GM12873 (cell line): ENCODE results near the gene PKP4.

Source experiments
- TF ChIP-seq, protein P1 (sequence below): IDR thresholded peaks from 2 replicates; pipeline ENCODE4 v1.5.1; 2012; ENCODE audit warnings: low read depth, mild to moderate bottlenecking, moderate library complexity, low read length, control low read depth; ENCODE audit not compliant: insufficient read depth; ENCODE audit errors: missing control alignments

The PKP4 gene

DNA sequence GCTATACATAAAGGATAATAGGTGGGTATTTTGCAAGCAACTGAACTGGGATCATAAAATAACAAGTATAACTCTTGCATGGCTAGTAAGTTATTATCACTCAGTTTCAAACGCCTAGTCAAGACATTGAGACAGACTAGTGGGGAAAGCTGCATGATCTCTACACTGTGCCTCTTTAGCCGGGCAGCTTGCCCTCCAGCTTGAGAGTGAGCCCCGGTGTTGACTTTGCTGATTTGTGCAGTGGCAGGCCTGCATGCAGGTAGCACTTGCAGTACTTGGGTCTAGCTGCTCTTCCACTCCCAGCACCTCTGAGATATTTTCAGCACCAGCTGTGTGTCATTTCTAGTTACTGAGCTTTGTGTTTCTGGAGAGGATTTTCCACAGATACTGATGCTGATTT is 219.5 kb downstream of the PKP4 start:
- TF ChIP-seq, protein P1, sequence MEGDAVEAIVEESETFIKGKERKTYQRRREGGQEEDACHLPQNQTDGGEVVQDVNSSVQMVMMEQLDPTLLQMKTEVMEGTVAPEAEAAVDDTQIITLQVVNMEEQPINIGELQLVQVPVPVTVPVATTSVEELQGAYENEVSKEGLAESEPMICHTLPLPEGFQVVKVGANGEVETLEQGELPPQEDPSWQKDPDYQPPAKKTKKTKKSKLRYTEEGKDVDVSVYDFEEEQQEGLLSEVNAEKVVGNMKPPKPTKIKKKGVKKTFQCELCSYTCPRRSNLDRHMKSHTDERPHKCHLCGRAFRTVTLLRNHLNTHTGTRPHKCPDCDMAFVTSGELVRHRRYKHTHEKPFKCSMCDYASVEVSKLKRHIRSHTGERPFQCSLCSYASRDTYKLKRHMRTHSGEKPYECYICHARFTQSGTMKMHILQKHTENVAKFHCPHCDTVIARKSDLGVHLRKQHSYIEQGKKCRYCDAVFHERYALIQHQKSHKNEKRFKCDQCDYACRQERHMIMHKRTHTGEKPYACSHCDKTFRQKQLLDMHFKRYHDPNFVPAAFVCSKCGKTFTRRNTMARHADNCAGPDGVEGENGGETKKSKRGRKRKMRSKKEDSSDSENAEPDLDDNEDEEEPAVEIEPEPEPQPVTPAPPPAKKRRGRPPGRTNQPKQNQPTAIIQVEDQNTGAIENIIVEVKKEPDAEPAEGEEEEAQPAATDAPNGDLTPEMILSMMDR: no peak

DNA sequence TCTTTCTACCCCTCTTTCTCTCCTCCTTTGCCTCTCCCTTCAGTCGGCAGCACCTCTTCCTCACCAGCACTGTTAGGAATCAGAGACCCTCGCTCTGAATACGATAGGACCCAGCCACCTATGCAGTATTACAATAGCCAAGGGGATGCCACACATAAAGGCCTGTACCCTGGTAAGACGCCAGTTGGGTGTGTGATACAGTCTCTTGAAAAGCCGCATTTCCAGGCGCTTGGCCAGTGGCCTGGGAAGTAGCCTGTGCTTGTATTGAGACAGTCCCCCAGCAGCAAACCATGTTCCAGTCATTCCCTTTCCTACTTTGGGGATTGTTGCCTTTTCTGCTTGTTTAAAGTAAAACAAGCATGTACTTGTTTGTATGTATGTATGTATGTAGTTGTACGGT is 219.9 kb downstream of the PKP4 start:
- TF ChIP-seq, protein P1: no peak

DNA sequence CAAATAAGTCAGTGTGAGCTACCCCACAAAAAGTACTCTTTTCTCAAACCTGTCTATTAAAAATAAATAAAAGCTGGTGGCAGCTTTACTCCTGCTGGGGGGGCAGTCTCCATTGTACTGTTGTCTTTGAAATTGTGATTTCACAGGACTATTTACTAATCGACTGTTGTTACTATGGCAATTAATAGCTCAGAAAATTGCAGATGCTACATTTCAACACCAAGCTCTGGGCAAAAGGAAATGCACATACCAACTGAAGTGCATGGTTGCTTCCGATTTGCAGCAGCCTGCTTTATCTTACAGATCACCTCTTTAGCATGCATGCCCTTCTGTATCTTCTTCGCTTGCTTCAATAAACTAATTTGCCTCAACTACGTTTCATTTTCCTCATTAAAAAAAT is 220.8 kb downstream of the PKP4 start:
- TF ChIP-seq, protein P1: no peak

DNA sequence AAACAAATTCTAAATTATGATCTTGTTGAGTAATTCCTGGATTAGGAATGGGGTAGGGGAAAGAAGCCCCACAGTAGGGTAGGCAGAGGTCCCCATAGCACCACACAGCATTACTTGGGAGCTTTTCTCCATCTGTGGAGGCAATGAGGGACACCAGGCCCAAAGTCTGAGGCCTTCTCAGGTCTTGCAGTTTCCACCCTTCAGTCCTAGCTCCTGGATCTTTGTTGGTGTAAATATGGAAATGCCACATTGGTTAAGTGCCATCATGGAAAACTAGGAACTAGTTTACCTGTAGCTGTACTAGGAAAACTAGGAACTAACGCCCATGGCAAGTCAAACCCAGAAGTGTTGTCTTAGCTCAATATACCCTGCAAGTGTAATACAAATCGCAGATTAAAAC is 225.1 kb downstream of the PKP4 start:
- TF ChIP-seq, protein P1: no peak

DNA sequence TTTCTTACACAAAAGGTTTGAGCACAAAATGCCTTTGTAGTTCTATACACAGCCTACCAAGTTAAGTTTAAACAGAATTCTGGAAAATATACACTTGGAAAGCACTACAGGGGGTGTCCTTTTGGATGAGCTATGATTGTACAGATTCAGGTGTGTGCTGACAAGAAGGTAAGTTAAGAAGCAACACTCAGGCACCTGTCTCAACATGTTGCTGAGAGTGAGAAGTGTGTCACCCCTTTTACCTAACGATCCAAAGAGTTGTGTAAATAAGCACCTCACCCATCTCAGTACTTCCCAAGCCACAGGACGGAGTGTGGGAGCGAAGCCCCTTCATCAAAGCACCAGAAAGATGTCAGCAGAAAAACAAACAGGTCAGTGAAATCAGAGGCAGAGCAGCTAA is 228.9 kb downstream of the PKP4 start:
- TF ChIP-seq, protein P1: no peak

DNA sequence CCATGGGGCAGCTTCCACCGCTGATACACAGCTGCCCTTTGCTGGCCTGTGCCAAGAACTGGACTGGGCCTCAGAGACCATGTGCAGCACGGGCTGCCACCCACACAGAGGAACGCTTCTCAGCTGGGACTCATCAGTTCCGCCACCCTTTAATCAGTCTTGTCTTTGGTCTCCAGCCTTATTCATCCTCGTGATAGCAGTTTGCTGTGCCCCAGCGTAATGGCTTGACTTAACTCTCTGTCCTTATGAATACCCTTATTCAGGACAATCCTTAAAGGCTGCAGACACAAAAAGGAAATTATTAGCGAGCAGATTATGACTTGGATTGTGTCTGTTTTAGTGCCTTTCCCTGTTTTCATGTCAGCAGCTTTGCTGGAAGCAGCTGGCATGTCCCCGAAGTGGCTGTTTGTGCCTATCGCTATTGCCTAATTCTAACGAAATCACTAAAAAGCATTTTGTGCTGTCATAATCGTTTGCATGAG is 229.5 kb downstream of the PKP4 start:
- TF ChIP-seq, protein P1: no peak

DNA sequence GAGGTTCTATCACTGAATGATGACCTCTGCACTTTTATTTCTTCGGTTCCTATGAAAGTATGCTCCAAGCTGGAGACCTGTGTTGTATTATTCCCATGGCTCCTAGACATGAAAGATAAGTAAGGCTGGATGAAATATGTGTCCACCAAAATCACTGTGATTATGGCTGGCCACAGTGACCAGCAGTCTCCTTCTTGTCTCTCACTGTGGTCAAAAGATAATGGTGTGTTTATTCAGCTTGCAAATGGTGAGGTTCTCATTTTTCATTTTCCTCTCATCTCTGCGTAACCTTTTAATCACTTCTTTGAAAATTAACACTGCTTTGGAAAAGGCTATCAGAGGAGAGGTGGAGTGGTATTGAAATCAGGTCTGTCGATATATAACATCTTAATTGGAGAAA is 230.6 kb downstream of the PKP4 start:
- TF ChIP-seq, protein P1: no peak
